ENCODE measurements around the gene TSTD2. TPM values are rescaled to one million over a fixed set of nuclear protein-coding genes. Genes with fewer than 3 reads are reported as not detected.

Gene TSTD2
- total RNA-seq, 1 experiment from 2014 or later, result 29.7 TPM

DNA sequence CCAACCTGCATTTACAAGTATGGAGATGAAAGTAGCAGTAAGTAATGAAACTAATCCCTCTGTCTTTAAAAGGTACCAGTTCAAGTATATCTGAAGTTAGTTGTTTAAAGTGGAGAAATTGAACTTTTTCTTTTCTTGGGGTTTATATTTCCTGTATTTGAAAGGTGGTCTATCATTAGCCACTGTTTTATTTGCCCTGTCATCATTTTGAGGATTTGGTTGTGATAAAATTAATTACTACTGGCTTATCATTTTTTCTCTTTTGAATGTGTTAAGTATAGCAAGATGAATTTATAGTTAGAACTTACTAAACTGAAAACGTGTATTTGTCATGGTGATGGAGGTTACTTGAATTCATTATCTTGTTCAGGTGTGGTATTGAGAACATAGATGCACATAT is 25.5 kb upstream of the TSTD2 start:
- H3K9me3 ChIP-seq (ENCODE audit: low read depth, low read length, poor library complexity, severe bottlenecking), result no peaks in the 10 kb centered on the region
- TF ChIP-seq, protein P1, sequence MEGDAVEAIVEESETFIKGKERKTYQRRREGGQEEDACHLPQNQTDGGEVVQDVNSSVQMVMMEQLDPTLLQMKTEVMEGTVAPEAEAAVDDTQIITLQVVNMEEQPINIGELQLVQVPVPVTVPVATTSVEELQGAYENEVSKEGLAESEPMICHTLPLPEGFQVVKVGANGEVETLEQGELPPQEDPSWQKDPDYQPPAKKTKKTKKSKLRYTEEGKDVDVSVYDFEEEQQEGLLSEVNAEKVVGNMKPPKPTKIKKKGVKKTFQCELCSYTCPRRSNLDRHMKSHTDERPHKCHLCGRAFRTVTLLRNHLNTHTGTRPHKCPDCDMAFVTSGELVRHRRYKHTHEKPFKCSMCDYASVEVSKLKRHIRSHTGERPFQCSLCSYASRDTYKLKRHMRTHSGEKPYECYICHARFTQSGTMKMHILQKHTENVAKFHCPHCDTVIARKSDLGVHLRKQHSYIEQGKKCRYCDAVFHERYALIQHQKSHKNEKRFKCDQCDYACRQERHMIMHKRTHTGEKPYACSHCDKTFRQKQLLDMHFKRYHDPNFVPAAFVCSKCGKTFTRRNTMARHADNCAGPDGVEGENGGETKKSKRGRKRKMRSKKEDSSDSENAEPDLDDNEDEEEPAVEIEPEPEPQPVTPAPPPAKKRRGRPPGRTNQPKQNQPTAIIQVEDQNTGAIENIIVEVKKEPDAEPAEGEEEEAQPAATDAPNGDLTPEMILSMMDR (conservative IDR thresholded peaks at IDR 0.05; ENCODE audit: low read depth, low read length), result no peak
- no peak for TF ChIP-seq EZH2 (IDR thresholded peaks at IDR 0.05; ENCODE audit: borderline replicate concordance, low read depth, low read length, poor library complexity, severe bottlenecking)
- no peaks in the 10 kb centered on the region for H3K27me3 ChIP-seq (replicated peaks; ENCODE audit: insufficient read depth, low read depth, low read length, poor library complexity)
- ChIA-PET POLR2A (ENCODE audit: low non-redundant PET) (no interaction called here), CTCF (no interaction called here)
- intact Hi-C loops (cut with micrococcal nuclease; ENCODE audit: unreplicated experiment), result no loop called here
- H3K4me1 ChIP-seq (ENCODE audit: insufficient read depth, low read length, poor library complexity, severe bottlenecking), result no peaks in the 10 kb centered on the region
- H3K4me3 ChIP-seq (ENCODE audit: low read depth, low read length, poor library complexity, severe bottlenecking), result no peak overlapping the region
- BruUV-seq (replicated peaks), result no TSS peak
- no peak overlapping the region for H3K27ac ChIP-seq (ENCODE audit: low read depth, low read length, poor library complexity, severe bottlenecking)
- DNase-seq (ENCODE audit: low spot score), result no peak
- peaks cover 94% of the 10 kb centered on the region for H3K36me3 ChIP-seq (ENCODE audit: insufficient read depth, low read length, poor library complexity, severe bottlenecking)

DNA sequence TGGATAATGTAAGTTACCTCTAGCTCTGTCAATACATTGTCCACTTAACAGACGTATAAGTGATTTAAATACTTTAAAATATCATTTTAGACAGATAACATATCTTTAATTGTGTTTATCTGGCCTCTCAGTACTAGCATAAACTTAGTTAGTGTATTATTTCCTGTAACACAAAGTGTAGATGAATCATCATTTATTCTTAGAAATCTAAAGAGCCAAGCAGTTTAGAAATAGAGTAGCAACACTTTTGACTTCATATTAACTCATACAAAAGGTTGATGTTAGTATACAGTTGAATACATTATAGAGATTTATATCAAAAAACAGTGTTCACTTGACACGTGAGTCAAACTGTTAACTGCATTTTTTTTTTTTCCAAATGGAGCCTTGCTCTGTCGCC is 18.5 kb upstream of the TSTD2 start:
- Histone ChIP-seq H3K36me3 (ENCODE audit: insufficient read depth, low read length, poor library complexity, severe bottlenecking) (peaks cover 92% of the 10 kb centered on the region), H3K4me1 (ENCODE audit: insufficient read depth, low read length, poor library complexity, severe bottlenecking) (no peaks in the 10 kb centered on the region), H3K9me3 (ENCODE audit: low read depth, low read length, poor library complexity, severe bottlenecking) (no peaks in the 10 kb centered on the region), H3K27ac (ENCODE audit: low read depth, low read length, poor library complexity, severe bottlenecking) (no peak overlapping the region), H3K4me3 (ENCODE audit: low read depth, low read length, poor library complexity, severe bottlenecking) (no peak overlapping the region), H3K27me3 (replicated peaks; ENCODE audit: insufficient read depth, low read depth, low read length, poor library complexity) (no peaks in the 10 kb centered on the region)
- TF ChIP-seq, protein P1 (conservative IDR thresholded peaks at IDR 0.05; ENCODE audit: low read depth, low read length), result no peak
- no peak for TF ChIP-seq EZH2 (IDR thresholded peaks at IDR 0.05; ENCODE audit: borderline replicate concordance, low read depth, low read length, poor library complexity, severe bottlenecking)
- no peak for DNase-seq (ENCODE audit: low spot score)
- CTCF ChIA-PET, result no interaction called here
- intact Hi-C loops (cut with micrococcal nuclease; ENCODE audit: unreplicated experiment), result no loop called here
- no TSS peak for BruUV-seq (replicated peaks)
- POLR2A ChIA-PET (ENCODE audit: low non-redundant PET), result no interaction called here

DNA sequence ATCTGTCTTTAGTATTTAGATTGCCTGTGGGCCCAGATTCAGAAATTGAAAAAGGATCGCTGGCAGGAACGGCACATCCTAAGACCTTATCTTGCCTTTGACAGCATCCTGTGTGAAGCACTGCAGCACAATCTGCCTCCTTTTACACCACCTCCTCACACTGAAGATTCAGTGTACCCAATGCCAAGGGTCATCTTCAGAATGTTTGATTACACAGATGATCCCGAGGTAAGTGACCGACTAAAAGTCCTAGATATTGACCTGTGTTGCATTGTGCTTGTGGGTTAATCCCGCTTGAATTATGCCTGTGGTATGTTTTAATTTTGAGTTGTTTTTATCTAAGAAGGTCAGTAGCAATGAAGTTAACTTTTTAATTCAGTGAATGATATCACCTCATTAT is 14.8 kb upstream of the TSTD2 start:
- Histone ChIP-seq H3K4me1 (ENCODE audit: insufficient read depth, low read length, poor library complexity, severe bottlenecking) (no peaks in the 10 kb centered on the region), H3K27me3 (replicated peaks; ENCODE audit: insufficient read depth, low read depth, low read length, poor library complexity) (no peaks in the 10 kb centered on the region), H3K36me3 (ENCODE audit: insufficient read depth, low read length, poor library complexity, severe bottlenecking) (peaks cover 93% of the 10 kb centered on the region), H3K9me3 (ENCODE audit: low read depth, low read length, poor library complexity, severe bottlenecking) (no peaks in the 10 kb centered on the region), H3K27ac (ENCODE audit: low read depth, low read length, poor library complexity, severe bottlenecking) (no peak overlapping the region), H3K4me3 (ENCODE audit: low read depth, low read length, poor library complexity, severe bottlenecking) (no peak overlapping the region)
- ChIA-PET POLR2A (ENCODE audit: low non-redundant PET) (no interaction called here), CTCF (no interaction called here)
- DNase-seq (ENCODE audit: low spot score), result no peak
- no peak for TF ChIP-seq EZH2 (IDR thresholded peaks at IDR 0.05; ENCODE audit: borderline replicate concordance, low read depth, low read length, poor library complexity, severe bottlenecking)
- TF ChIP-seq, protein P1 (conservative IDR thresholded peaks at IDR 0.05; ENCODE audit: low read depth, low read length), result no peak
- intact Hi-C loops (cut with micrococcal nuclease; ENCODE audit: unreplicated experiment), result no loop called here
- no TSS peak for BruUV-seq (replicated peaks)

Measured in A673 (cell line).